ENCODE results near the gene ATAD5. TPM values are rescaled to one million over a fixed set of nuclear protein-coding genes. Genes with fewer than 3 reads are reported as not detected.

Gene ATAD5
- total and polyA plus RNA-seq, 2 of the 13 experiments (the other 11 are each of a cell fraction or from before 2014, with no cell fraction given) = 1.8 to 10.7 TPM

DNA sequence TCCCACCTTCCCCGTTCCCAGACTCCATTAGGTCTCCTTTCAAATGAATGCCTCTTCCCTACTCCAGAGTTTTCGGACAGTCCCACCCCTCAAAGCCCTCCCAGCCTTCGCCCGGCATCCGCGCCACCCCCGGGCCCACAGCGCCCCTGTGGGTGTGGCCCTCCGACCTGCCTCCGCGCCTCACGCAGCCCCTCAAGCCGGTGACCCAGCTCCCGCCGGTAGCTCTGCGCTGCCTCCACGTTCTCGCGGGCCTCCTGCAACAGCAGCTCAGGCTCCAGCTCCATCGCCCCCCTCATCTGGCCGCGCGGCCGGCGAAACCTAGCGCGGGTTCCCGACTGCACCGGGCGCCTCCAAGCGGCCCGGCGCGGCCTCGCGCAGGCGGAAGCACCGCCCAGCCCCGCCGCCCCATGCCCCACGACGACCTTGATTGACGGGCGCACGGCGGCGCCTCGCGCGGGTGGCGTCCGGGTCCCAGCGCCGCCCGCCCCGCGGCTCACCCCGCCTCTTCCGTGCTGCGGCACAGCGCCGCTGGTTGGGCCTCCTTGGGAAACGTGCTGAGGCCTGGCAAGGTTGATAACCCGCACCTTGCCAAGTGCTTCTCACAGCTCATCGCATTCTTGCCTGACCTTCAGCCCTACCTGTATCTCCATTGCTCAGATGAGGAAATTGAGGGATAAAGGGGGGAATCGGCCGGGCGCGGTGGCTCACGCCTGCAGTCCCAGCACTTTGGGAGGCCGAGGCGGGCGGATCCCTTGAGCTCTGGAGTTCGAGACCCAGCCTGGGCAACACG lies 7.2 kb upstream of the ATAD5 start, which contains the start of gene CRLF3 (continued):
- TF ChIP-seq SYNCRIP (IDR thresholded peaks at IDR 0.05; ENCODE audit: insufficient read depth, low read depth, low read length) (no peak), ZNF614 (CRISPR knock-in tag; IDR thresholded peaks at IDR 0.05; ENCODE audit: borderline replicate concordance) (no peak), ZNF292 (CRISPR knock-in tag; IDR thresholded peaks at IDR 0.05; ENCODE audit: borderline replicate concordance, low read depth) (no peak), ZNF205 (CRISPR knock-in tag; IDR thresholded peaks at IDR 0.05) (peak; percentile 69; the same call in 1 of the 2 replicates), SALL2 (CRISPR knock-in tag; IDR thresholded peaks at IDR 0.05) (no peak), ZSCAN25 (CRISPR knock-in tag; IDR thresholded peaks at IDR 0.05) (no peak), ISL2 (CRISPR knock-in tag; IDR thresholded peaks at IDR 0.05) (no peak), TAF1 (CRISPR knock-in tag; IDR thresholded peaks at IDR 0.05) (peak; percentile 69), CENPT (CRISPR knock-in tag; IDR thresholded peaks at IDR 0.05; ENCODE audit: low read depth) (no peak), ZNF556 (CRISPR knock-in tag; IDR thresholded peaks at IDR 0.05; ENCODE audit: borderline replicate concordance) (peak; percentile 89; the same call in 1 of the 2 replicates), DPF2 (CRISPR knock-in tag; IDR thresholded peaks at IDR 0.05; ENCODE audit: borderline replicate concordance, low read depth) (no peak), ZNF781 (CRISPR knock-in tag; IDR thresholded peaks at IDR 0.05; ENCODE audit: borderline replicate concordance, not compliant biosample characterization) (no peak), NCOR1 (IDR thresholded peaks at IDR 0.05; ENCODE audit: borderline replicate concordance, low read length) (no peak), ZNF160 (CRISPR knock-in tag; IDR thresholded peaks at IDR 0.05) (no peak), ZNF33B (CRISPR knock-in tag; IDR thresholded peaks at IDR 0.05) (no peak), ZNF10 (CRISPR knock-in tag; IDR thresholded peaks at IDR 0.05; ENCODE audit: borderline replicate concordance, low read depth) (no peak), NFATC3 (CRISPR knock-in tag; IDR thresholded peaks at IDR 0.05) (no peak), GFI1 (CRISPR knock-in tag; IDR thresholded peaks at IDR 0.05; ENCODE audit: borderline replicate concordance) (no peak; the same call in 1 of the 2 replicates)
- TF ChIP-seq, protein P1, sequence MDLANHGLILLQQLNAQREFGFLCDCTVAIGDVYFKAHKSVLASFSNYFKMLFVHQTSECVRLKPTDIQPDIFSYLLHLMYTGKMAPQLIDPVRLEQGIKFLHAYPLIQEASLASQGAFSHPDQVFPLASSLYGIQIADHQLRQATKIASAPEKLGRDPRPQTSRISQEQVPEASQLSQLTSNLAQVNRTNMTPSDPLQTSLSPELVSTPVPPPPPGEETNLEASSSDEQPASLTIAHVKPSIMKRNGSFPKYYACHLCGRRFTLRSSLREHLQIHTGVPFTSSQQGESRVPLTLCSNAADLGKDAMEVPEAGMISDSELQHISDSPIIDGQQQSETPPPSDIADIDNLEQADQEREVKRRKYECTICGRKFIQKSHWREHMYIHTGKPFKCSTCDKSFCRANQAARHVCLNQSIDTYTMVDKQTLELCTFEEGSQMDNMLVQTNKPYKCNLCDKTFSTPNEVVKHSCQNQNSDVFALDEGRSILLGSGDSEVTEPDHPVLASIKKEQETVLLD (CRISPR knock-in tag; IDR thresholded peaks at IDR 0.05; ENCODE audit: low read depth) = peak; percentile 78; the same call in 1 of the 2 replicates
- TF ChIP-seq, protein P2, sequence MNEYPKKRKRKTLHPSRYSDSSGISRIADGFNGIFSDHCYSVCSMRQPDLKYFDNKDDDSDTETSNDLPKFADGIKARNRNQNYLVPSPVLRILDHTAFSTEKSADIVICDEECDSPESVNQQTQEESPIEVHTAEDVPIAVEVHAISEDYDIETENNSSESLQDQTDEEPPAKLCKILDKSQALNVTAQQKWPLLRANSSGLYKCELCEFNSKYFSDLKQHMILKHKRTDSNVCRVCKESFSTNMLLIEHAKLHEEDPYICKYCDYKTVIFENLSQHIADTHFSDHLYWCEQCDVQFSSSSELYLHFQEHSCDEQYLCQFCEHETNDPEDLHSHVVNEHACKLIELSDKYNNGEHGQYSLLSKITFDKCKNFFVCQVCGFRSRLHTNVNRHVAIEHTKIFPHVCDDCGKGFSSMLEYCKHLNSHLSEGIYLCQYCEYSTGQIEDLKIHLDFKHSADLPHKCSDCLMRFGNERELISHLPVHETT (CRISPR knock-in tag; conservative IDR thresholded peaks at IDR 0.05) = peak; percentile 35; the same call in 1 of the 2 replicates
- TF ChIP-seq, protein P3, sequence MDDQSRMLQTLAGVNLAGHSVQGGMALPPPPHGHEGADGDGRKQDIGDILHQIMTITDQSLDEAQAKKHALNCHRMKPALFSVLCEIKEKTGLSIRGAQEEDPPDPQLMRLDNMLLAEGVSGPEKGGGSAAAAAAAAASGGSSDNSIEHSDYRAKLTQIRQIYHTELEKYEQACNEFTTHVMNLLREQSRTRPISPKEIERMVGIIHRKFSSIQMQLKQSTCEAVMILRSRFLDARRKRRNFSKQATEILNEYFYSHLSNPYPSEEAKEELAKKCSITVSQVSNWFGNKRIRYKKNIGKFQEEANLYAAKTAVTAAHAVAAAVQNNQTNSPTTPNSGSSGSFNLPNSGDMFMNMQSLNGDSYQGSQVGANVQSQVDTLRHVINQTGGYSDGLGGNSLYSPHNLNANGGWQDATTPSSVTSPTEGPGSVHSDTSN (CRISPR knock-in tag; IDR thresholded peaks at IDR 0.05; ENCODE audit: borderline replicate concordance) = no peak
- TF ChIP-seq, protein P4, sequence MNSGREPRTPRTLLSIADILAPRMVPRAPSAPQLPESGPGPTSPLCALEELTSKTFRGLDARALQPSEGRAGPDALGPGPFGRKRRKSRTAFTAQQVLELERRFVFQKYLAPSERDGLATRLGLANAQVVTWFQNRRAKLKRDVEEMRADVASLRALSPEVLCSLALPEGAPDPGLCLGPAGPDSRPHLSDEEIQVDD (CRISPR knock-in tag; IDR thresholded peaks at IDR 0.05; ENCODE audit: borderline replicate concordance) = no peak
- TF ChIP-seq, protein P5, sequence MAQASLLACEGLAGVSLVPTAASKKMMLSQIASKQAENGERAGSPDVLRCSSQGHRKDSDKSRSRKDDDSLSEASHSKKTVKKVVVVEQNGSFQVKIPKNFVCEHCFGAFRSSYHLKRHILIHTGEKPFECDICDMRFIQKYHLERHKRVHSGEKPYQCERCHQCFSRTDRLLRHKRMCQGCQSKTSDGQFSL (CRISPR knock-in tag; IDR thresholded peaks at IDR 0.05) = no peak
- TF ChIP-seq, protein P6, sequence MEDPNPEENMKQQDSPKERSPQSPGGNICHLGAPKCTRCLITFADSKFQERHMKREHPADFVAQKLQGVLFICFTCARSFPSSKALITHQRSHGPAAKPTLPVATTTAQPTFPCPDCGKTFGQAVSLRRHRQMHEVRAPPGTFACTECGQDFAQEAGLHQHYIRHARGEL (CRISPR knock-in tag; IDR thresholded peaks at IDR 0.05) = no peak

Data from HepG2 (cell line).